Ishikawa (cell line): ENCODE measurements around the gene ACMSD.

Experiments used
- CREB1 ChIP-seq: IDR thresholded peaks from 2 replicates; pipeline ENCODE4 v1.6.1; 2012; ENCODE audit warnings: low read depth
- RAD21 ChIP-seq: IDR thresholded peaks from 2 replicates; pipeline ENCODE4 v1.6.1; 2012; ENCODE audit warnings: low read depth

DNA sequence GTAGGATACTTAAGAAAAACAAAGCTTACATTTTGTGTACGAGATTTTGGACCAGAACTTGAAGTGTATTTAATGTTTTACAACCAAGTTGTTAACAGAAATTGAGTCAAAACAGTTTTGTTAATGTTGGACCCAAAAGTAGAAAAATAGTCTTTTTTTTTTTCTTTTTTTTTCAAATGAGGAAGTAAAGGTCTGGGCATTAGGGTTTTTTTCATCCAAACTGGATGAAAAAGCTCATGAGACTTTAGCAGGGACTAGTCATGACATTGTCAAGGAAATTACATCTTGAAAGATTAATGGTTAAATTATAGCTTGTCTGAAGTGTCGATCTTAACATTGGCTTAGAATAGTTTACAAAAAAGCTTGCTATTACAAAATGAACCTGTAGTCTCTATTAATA, 112.5 kb downstream of the ACMSD start:
- TF ChIP-seq CREB1, result no peak
- no peak for TF ChIP-seq RAD21
